ENCODE data around the gene GFOD1. TPM values are rescaled to one million over a fixed set of nuclear protein-coding genes. Genes with fewer than 3 reads are reported as not detected.

The GFOD1 gene
- total and polyA plus RNA-seq, 8 donors = 1.4 to 2.7 (median 2.1) TPM

GRCh38 chr6:13352165-13352564, 135.2 kb downstream of the GFOD1 start:
- ATAC-seq (no peak), DNase-seq (no peak), FAIRE-seq (no peak)
- H3K36me3 ChIP-seq = no peaks in the 10 kb centered on the region
- H3K4me3 ChIP-seq = no peak overlapping the region
- WGBS, 2 donors = 84 to 92% methylated on average over 9 of the region's 9 CpGs
- intact Hi-C loops (cut with DNase I) = no loop called here
- TF ChIP-seq CTCF (IDR thresholded peaks at IDR 0.05) = no peak
- H3K27me3 ChIP-seq = no peaks in the 10 kb centered on the region
- H3K4me1 ChIP-seq = no peaks in the 10 kb centered on the region
- no peak overlapping the region for H3K27ac ChIP-seq
- H3K9me3 ChIP-seq = no peaks in the 10 kb centered on the region

- ATAC-seq (no peak), DNase-seq (no peak), FAIRE-seq (no peak)
- WGBS, 2 donors = 75 to 76% methylated on average over 12 of the region's 12 CpGs
- H3K4me3 ChIP-seq = no peak overlapping the region
- no peaks in the 10 kb centered on the region for H3K9me3 ChIP-seq
- intact Hi-C loops (cut with DNase I) = no loop called here
- H3K36me3 ChIP-seq = no peaks in the 10 kb centered on the region
- no peaks in the 10 kb centered on the region for H3K4me1 ChIP-seq
- no peak overlapping the region for H3K27ac ChIP-seq
- no peaks in the 10 kb centered on the region for H3K27me3 ChIP-seq
- TF ChIP-seq CTCF (IDR thresholded peaks at IDR 0.05) = no peak
Measured at GRCh38 chr6:13351271-13351670, 136.1 kb downstream of the GFOD1 start.

- TF ChIP-seq CTCF (IDR thresholded peaks at IDR 0.05) = no peak
- Histone ChIP-seq H3K9me3 (no peaks in the 10 kb centered on the region), H3K4me1 (no peaks in the 10 kb centered on the region), H3K4me3 (no peak overlapping the region), H3K36me3 (no peaks in the 10 kb centered on the region), H3K27me3 (no peaks in the 10 kb centered on the region), H3K27ac (no peak overlapping the region)
- 83 to 90% methylated on average over 8 of the region's 8 CpGs for WGBS, 2 donors
- FAIRE-seq (no peak), ATAC-seq (no peak), DNase-seq (no peak)
- intact Hi-C loops (cut with DNase I) = no loop called here
Measured at GRCh38 chr6:13349811-13350506, 137.4 kb downstream of the GFOD1 start.

GRCh38 chr6:13348334-13349113, 138.9 kb downstream of the GFOD1 start:
- intact Hi-C loops (cut with DNase I) = no loop called here
- FAIRE-seq (no peak), ATAC-seq (no peak), DNase-seq (no peak)
- Histone ChIP-seq H3K36me3 (no peaks in the 10 kb centered on the region), H3K27me3 (no peaks in the 10 kb centered on the region), H3K4me3 (no peak overlapping the region), H3K27ac (no peak overlapping the region), H3K4me1 (no peaks in the 10 kb centered on the region), H3K9me3 (no peaks in the 10 kb centered on the region)
- TF ChIP-seq CTCF (IDR thresholded peaks at IDR 0.05) = no peak
- 71 to 72% methylated on average over 8 of the region's 8 CpGs for WGBS, 2 donors

GRCh38 chr6:13346245-13346644, 141.2 kb downstream of the GFOD1 start:
- DNase-seq (no peak), ATAC-seq (no peak), FAIRE-seq (no peak)
- no peak for TF ChIP-seq CTCF (IDR thresholded peaks at IDR 0.05)
- Histone ChIP-seq H3K4me3 (no peak overlapping the region), H3K36me3 (no peaks in the 10 kb centered on the region), H3K27me3 (no peaks in the 10 kb centered on the region), H3K27ac (no peak overlapping the region), H3K4me1 (no peaks in the 10 kb centered on the region), H3K9me3 (no peaks in the 10 kb centered on the region)
- WGBS, 2 donors = 81 to 88% methylated on average over 5 of the region's 5 CpGs
- intact Hi-C loops (cut with DNase I) = no loop called here
